ENCODE measurements around the gene RASAL2.

RASAL2 gene

DNA sequence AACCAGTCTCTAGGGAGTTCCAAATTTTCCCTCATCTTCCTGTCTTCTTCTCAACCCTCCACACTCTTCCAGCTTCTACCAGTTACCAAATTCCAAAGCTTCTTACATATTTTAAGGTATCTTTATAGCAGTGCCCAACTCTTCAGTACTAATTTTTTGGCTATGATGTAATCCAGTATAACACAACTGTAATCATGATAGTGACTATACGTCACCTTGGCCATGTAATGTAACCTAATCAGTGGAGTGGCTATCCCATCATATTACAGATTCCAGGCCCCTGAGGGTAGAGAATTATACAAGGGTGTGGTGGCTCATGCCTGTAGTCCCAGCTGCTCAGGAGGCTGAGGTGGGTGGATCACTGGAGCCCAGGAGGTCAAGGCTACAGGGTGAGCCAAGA lies 259.6 kb downstream of the RASAL2 start:
- DNase-seq (ENCODE audit: low read depth): no peak
- H3K4me3 ChIP-seq (ENCODE audit: low read depth, low read length): no peak overlapping the region
- TF ChIP-seq, protein P1, sequence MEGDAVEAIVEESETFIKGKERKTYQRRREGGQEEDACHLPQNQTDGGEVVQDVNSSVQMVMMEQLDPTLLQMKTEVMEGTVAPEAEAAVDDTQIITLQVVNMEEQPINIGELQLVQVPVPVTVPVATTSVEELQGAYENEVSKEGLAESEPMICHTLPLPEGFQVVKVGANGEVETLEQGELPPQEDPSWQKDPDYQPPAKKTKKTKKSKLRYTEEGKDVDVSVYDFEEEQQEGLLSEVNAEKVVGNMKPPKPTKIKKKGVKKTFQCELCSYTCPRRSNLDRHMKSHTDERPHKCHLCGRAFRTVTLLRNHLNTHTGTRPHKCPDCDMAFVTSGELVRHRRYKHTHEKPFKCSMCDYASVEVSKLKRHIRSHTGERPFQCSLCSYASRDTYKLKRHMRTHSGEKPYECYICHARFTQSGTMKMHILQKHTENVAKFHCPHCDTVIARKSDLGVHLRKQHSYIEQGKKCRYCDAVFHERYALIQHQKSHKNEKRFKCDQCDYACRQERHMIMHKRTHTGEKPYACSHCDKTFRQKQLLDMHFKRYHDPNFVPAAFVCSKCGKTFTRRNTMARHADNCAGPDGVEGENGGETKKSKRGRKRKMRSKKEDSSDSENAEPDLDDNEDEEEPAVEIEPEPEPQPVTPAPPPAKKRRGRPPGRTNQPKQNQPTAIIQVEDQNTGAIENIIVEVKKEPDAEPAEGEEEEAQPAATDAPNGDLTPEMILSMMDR (IDR thresholded peaks at IDR 0.05; ENCODE audit: control insufficient read depth, extremely low read depth, insufficient read depth): no peak

DNA sequence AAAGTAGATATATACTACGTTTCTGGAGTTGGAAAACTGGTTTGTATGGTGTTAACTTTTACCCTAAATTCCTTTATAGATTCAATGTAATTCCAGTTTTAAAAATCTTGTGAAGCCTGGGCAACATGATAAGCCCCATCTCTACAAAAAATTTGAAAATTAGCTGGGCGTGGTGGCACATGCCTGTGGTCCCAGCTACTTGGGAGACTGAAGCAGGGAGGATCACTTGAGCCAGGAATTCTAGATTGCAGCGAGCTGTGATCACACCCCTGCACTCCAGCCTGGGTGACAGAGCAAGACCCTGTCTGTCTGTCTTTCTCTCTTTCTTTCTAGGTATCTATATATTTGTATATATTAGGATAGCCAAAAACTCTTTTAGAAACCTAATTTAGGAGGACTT lies 260.9 kb downstream of the RASAL2 start:
- TF ChIP-seq, protein P1 (IDR thresholded peaks at IDR 0.05; ENCODE audit: control insufficient read depth, extremely low read depth, insufficient read depth): no peak
- no peak overlapping the region for H3K4me3 ChIP-seq (ENCODE audit: low read depth, low read length)
- DNase-seq (ENCODE audit: low read depth): no peak

DNA sequence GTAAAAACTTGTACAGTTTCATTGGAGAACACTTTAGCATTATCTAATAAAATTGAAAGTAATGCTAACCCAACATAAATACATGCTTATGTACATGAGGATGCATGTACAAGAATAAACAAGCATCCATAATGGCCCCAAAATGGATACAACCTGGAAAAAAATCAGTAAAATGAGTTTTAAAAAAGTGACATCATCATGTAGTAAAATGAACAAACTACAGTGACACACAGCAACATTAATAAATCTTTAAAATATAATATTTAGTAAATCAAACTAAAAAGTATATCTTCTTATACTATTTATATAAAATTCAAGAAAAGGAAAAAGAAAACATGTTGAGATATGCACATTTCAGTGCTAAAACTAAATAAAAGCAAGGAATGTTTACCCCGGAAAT lies 262.4 kb downstream of the RASAL2 start:
- no peak overlapping the region for H3K4me3 ChIP-seq (ENCODE audit: low read depth, low read length)
- no peak for DNase-seq (ENCODE audit: low read depth)
- TF ChIP-seq, protein P1 (IDR thresholded peaks at IDR 0.05; ENCODE audit: control insufficient read depth, extremely low read depth, insufficient read depth): no peak

DNA sequence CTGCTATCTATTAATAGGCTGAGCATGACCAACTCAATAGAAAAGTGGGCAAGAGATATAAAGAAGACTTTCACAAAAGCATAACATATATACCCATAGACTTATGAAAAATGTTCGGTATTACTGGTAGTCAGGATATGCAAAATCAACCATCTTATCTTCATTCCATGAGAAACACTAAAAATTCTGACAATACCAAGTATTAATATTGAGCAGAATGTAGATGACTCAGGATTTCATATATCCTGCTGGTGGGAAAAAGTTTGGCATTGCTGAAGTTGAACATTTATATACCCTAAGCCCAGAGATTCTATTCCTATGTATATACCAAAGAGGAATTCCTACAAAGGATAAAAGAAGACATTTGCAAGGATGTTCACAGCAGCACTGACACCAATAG lies 264.6 kb downstream of the RASAL2 start:
- TF ChIP-seq, protein P1 (IDR thresholded peaks at IDR 0.05; ENCODE audit: control insufficient read depth, extremely low read depth, insufficient read depth): no peak

DNA sequence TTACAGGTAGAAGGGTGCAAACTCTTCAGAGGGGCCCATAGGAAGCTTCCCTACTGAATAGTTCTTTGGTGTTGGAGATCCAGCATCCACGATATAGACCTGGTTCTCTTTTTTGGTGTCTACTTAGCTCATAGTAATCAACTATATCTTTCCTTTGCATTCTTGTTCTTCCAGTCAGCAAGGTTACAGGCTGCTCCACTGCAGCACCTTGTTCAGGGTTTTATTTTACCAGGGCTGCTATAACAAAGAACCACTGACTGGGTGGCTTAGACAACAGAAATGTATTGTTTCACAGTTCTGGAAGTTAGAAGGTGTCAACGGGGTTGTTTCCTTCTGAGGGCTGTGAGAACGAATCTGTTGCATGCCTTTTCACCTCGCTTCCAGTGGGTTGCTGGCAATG lies 266.5 kb downstream of the RASAL2 start:
- H3K4me3 ChIP-seq (ENCODE audit: low read depth, low read length): no peak overlapping the region
- TF ChIP-seq, protein P1 (IDR thresholded peaks at IDR 0.05; ENCODE audit: control insufficient read depth, extremely low read depth, insufficient read depth): no peak
- no peak for DNase-seq (ENCODE audit: low read depth)

More for the DNA sequence above, 264.6 kb downstream of the RASAL2 start:
- no peak overlapping the region for H3K4me3 ChIP-seq (ENCODE audit: low read depth, low read length)
- no peak for DNase-seq (ENCODE audit: low read depth)

DNA sequence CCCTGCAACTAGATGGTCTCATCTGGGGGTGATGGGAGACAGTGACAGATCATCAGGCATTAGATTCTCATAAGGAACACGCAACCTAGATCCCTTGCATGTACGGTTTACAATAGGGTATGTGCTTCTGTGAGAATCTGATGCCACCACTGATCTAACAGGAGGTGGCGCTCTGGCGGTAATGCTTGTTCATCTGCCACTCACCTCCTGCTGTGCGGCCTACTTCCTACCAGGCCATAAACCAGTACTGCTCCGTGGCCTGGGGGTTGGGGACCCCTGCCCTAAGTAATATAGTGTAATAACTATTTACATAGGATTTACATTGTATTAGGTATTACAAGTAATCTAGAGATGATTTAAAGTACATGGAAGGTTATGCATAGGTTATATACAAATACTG lies 267.9 kb downstream of the RASAL2 start:
- DNase-seq (ENCODE audit: low read depth): no peak
- no peak overlapping the region for H3K4me3 ChIP-seq (ENCODE audit: low read depth, low read length)
- TF ChIP-seq, protein P1 (IDR thresholded peaks at IDR 0.05; ENCODE audit: control insufficient read depth, extremely low read depth, insufficient read depth): 0 out of 2 replicates have a peak, but pooled peaks have one; percentile 10

DNA sequence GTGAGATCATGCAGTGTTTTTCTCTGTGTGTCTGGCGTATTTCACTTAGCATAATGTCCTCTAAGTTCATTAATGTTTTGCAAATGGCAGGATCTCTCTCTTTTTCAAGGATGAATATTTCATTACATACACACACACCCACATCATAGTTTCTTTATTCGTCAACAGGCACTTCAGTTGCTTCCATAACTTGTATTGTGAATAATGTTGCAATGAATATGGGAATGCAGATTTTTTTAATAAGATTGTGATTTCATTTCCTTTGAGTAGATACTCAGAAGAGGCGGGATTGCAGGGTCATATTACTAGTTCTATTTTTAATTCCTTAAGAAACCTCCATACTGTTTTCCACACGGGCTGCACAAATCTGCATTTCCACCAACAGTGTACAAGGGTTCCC lies 268.8 kb downstream of the RASAL2 start:
- TF ChIP-seq, protein P1 (IDR thresholded peaks at IDR 0.05; ENCODE audit: control insufficient read depth, extremely low read depth, insufficient read depth): no peak

More for the DNA sequence above, 268.8 kb downstream of the RASAL2 start:
- DNase-seq (ENCODE audit: low read depth): no peak
- no peak overlapping the region for H3K4me3 ChIP-seq (ENCODE audit: low read depth, low read length)

All from LNCaP clone FGC (cell line).